CD4-positive, alpha-beta T cell treated with Interleukin-17A for 4 hours (primary cell): ENCODE measurements around the gene TBRG1.

Experiments
- DNase-seq: peaks from one replicate; pipeline ENCODE4 v3.0.0-alpha.2; 2020; ENCODE audit warnings: mixed read lengths

TBRG1 gene

DNA sequence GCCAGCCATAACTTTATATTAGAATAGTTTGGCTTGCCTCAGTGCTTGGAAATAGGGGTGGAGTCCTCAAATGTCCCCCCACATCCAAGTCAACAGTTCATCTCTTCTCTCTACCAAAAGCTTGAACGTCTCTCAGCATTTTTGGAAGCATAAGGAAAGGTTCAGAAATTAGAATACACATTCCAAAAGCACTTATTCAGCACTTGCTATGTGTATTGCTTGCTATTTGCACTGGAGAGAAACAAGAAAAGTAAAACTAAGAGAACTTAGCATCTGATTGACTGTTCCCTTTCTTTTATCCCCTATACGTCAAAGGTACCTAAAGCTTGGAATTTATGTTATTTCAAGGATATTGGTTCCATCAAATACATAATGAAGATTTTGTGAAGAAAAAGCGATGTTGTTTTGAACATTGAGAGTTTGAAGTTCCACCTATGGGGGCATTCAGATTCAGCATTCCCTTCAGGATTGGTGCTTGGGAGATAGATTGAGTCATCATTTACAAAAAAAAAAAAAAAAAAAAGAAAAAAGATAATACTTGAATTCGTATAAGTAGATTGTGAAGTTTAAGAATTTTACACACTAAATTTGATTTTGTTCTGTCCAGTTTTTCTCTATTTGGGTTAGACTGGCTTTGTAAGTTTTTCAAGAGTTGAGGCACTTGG lies 1.3 kb downstream of the TBRG1 start:
- no peak for DNase-seq

DNA sequence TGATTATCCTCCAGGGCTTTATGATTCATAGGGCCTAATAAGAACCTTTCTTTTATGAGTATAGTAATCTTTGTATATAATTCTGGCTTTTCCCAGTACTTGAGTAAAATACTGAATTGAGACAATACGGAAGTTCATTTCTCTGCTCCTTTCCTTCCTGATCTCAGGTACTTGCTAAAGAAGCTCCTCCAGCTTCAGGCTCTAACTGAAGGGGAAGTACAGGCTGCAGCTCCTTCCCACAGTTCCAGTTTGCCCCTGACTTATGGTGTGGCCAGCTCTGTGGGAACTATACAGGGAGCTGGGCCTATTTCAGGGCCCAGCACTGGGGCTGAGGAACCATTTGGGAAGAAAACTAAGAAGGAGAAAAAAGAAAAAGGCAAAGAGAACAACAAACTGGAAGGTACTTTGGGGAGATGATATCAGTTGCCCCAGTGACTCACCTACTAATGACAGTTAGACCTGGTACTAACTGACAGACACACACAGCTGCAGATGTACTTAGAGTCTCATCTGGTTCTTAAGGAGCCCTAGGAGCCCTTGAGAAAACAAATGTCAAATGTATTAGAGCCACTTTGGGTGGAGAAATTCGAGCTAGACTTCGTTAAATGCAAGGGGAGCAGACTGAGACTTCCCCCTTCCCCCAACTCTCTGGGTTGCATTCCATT lies 3.0 kb downstream of the TBRG1 start:
- no peak for DNase-seq

DNA sequence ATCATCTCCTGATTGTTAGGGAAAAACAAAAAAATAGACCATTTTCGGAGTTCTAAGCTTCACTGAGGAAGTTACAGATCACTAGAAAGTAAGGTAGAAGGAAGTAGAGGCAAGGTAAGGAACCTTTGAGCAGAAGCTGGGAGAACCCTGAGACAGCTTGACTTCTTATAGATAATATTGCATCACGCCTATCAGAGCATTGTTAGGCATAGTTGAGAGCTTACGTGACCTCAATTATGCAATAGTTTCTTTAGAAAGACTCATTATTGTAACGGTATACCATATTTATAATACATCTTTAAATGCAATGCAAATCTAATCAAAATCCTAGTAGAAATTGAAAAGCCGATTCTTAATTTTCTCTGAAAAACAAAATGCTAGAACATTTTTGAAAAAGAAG lies 4.9 kb downstream of the TBRG1 start:
- no peak for DNase-seq

DNA sequence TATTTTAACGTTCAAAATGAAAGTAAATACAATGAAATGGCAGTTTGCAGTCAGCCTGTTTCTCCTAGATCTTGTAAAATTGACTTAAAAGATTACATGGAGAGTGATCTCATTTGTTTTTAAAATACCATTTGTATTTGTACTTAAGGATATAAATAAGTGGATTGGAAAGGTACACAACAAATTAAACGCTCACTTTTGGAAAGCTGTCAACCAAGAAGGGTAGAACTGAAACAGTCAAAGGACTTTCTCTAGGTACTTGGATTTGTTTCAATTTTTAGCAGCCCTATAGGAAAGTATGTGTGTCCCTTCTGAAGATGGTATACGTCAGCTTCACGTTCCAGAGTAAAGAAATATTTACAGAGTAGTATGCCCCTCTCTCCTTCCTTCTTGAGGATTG lies 7.3 kb downstream of the TBRG1 start:
- no peak for DNase-seq

DNA sequence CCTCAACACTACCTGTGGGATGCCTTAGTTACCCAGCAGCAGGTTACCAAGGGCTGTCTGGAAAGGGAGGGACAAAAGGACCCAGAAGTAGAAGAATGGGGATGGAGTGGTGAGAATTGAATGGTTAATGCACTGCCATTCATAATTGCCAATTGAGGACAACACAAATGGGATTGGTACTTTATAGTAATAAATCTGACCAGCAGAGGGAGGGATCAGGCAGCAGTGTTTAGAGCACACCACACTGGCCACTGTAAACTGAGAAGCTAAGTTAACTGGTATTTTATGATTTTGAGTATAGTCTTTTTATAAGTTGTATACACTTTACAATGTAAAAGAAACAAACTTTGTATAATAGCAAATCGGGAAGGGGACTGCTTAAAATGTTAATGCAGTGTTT lies 10.7 kb downstream of the TBRG1 start:
- DNase-seq = no peak

DNA sequence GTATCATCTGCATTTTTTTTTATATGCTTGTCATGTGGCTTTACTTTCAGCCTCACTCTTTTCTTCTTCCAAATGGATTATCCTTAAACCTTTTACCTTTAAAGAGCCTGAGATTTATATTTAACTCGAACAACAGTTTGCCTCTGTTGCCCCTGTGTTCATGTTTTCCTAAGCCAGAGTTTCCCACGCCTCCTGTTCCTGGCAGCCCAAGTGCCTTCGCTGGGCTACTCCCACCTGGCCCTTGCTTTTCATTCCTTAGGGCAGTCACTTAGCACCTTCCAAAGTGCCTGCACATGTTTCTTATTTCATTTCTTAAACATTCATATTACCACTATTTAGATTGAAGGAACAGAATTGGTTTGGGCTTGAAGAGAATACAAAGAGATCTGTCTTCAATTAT lies 13.3 kb downstream of the TBRG1 start:
- no peak for DNase-seq

DNA sequence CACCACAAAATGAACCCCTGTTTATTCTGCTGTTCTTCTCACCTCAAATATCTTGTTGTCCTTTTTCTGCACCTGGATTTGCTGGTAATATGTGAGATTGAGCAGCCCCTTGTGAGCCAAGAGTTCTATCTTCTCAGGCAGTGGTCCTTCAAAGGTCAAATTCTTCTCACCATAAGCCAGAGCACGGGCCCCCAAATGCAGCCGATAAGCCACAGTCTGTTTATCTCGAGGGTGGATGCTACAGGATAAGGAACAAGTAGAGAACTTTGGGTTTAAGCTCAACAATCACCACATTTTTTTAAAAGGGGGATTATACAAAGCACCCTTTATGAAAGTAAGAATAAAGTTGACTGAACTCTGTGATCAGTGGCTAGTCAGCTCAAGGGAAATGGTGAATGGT lies 15.8 kb downstream of the TBRG1 start:
- DNase-seq = no peak

DNA sequence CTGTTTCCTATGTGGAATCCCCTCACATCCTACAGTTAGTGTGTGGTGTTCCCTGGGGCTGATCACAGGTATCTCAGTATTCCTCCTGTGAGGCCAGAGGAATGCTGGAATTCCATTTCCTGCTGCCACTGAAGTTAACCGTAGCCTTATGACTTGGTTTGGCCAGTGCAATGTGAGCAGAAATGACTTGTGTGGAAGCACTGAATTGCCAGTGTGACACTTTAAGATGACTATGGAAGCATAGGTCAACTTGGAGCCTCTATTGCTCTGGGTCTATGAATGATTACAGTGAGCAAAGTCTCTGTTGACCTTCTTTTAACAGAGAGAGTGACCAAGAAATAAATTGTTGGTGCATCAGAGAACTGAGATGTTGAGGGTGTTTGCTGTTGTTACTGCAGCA lies 16.5 kb downstream of the TBRG1 start:
- DNase-seq = no peak

DNA sequence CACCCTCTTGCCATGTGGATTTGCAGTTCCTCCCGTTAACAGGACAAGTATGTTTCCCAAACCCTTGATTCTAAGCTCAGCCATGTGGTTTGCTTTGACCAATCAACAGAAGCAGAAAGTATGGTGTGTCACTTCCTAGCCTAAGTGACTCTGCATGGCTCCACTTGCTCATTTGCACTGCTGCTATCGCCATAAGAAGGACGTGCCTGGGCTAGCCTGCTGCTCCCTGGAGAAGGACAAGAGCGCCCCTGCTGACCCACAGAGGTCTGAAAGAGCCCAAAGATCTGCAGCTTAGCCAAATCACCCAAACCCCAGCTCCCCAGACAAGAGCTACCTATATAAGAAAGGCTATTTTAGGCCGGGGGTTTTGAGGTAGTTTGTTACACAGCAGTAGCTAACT lies 18.0 kb downstream of the TBRG1 start:
- no peak for DNase-seq

DNA sequence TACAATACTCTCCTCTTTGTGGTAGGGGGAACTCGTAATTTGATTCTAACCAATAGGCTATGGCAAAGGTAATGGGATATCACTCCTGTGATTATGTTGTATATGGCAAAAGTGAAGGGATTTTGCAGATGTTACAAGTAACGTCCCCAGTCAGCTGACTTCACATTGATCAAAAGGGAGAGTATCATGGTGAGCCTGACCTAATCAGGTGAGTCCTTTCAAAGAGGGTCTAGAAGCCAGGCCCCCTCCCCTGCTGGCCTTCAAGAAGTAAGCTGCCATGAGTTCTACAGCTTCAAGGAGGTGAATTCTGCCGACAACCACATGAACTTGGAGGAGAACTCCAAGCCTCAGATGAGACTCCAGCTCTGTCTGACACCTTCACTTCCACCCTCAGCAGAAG lies 20.0 kb downstream of the TBRG1 start:
- no peak for DNase-seq

DNA sequence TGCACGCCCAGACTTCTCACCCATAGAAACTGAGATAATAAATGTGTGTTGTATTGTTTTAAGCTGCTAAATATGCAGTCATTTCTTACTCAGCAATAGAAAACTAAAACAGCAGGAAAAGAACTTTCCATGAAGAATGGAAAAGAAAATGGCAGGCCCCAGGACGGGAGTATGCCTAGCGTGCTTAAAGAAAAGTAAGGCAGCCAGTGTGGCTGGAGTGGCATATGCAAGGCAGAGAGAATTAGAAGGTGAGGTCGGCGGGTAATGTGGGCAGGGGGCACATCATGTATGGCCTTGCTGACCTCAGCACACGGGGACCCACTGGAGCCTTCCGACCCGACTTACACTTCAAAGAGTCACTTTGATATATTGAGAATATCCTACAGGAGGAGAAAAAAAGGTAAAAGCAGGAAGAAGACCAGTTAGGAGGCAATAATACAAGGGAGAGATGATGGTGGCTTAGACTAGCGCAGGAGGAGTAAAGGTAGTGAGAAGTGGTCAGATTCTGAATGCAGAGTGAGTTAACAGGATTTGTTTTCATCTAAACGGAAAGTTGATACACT lies 20.5 kb downstream of the TBRG1 start:
- no peak for DNase-seq

DNA sequence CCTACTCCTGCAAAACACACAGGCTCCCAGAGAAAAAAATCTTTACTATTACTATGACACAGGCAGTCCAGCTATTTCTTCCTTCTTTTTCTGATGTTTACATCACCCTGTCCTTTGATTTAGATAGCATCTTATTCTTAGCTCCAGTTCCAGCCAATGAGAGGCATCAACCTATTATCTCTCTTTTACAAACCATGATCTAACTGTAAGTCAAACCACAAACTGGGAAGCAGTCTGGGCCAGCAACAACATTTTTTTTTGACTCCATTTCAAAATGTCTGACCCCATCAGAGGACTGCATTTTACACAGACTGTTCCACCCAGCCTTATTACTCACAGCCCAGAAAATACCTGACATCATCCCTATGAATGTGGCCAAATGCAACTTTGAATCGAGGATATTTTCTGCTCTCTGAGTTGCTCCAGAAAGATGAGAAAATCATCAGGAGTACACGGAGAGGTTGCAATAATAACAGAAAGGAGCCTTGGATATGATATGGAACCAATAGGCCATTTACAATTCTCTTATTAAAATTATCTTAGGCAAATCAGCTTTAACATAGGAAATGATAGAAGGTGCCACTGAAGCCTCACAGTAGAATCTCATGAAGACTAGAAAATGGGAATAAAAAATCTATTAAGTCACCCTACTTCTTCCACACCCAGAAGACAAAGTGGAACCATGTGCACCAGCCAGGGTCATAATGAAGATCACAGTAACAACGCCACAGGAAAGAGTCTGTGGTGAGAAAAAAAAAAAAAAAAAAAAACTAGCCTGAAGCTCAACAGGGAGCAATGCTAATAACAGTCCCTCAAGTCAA lies 21.2 kb downstream of the TBRG1 start:
- no peak for DNase-seq

DNA sequence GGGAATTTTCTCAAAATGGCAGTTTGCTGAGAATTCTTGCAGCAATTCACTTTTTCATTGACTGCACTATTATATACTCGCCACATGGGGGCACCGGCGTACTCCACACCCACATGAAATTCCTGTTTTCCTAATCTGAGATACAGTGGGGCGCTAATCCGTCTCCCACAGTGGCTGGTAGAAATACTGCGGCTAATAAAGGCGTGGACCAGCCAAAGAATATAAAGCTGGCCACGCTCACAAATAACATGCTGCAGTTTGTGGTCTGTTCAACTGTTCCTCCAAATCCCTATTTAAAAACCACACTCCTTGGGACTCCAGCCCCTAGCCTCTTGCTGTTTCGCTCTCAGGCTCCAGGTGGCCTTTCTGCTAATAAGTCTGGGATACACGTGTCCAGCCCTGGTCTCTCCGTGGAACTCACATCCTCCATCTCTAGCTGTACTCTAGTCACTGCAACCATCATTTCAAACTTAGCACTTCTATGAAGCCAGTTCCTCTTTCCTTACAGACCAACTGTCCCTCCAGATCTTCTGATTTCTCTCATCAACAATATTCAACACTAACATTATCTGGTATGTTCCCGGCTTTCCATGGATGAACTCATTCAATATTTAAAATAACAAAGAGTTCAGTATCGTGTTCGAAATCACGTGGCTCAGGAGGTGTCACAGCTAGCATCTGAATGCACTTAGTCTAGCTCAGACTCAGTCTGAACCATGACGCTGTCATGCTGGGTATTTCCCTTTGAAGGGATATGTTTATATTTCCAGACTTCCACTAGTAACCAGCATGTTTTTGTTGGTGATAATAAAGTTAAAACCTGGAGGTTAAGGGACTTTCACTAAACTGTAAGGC lies 22.0 kb downstream of the TBRG1 start:
- peak; percentile 50 for DNase-seq

DNA sequence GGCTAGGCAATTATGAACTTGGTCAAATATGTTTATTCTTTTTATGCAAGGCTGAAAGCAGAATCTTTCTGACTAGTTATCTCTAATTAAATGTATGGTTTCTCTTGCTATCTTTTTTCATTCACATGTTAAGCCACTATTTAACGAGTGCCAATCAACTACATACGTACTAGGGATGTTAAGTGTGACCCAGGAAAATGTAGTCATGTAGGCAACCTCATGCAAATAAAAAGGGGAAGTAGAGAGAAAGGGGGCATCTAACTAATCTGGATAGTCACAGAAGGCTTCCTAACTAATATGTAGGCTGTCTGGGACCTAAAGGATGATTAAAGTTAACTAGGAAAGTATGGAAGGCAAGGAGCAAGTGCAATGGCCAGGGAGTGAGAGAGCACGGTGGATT lies 23.5 kb downstream of the TBRG1 start:
- no peak for DNase-seq

DNA sequence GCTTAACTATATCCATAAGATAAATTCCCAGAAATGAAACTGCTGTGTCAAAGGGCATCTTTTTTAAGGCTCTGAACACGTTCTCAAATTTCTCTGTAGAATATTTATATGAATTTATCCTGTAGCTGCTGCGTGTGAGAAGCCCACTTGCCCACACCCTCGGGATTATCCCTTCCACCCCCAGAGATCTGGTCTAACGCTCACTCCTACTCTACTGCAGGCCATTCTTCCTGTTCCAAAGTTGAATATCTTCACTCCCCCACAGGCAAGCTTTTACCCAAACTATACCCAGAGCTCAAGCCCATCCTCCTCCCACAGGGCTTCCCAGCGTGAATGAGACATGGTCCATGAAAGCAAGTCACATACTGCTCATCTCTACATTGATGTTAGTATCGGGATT lies 25.9 kb downstream of the TBRG1 start:
- no peak for DNase-seq

DNA sequence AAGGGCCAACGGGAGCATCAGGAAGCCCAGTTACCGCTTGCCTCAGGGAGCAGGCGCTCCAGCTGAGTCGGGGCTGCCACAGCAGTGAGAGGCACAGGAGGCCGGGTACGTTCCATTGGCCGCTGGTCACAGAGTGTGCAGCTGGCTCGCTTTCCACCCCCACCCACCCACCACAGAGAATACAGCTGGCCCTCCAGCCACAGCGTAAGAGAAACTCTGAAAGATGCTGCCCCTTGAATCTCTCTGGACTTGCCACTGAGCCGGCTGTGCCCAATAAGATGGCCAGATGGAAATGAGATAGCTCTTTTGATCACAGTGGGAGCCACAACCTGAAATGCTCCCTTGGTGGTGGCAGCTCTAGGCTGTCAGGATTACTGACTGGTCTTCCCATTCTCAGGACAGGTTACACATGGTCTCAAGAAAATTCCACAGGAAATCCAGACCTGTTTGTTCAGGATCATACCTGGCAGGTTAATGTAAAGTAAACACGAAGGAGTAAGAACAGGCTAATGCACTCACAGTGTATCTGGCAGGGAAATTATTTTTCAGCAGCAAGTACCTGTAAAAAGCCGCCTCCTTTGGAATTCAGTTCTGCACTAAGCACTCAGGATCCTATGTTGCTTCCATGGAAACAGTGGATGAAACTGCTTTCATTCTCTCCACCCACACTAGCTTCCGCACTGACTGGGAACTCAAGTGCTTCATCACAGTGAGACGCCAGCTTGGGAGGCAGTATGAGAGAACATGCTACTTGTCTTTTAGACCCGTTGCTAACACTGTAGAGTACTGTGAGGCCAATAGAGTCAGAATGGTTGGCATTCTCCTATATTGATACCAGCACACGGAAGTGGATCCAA lies 34.3 kb downstream of the TBRG1 start:
- no peak for DNase-seq

DNA sequence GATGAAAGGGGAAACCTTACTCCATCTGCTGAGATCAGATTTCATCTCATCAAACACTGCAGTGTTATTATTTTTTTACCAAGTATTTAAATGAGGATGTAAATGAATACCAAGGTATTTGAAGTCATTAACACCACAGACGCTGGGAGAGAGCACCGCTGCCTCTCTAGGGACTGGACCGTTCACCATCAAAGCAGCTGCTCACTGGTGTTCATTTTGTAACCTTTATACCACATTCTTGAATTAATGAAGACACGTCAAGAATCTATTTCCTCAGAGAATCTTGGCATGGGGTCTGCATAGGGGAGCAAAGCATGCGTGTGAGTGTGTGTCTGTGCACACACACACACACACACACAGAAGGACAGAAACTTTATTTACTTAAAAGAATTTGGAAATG lies 35.2 kb downstream of the TBRG1 start:
- no peak for DNase-seq

DNA sequence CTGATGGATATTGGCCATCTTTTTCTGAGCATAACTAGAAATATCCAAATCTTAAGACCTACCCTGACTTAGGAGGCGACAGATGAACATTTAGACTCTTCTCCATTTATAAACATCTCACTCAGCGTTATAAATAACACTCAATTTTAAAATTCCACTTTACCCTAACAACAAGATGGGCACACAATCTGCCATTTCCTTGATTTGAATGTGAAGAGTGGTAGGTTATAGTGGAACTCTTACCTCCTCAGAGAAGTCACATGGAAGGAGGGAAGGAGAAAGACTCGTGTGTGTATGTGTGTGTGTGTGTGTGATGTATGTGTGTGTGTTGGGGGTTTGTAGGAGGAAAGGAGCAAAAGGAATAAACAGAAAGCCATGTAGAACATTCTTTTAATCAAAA lies 35.8 kb downstream of the TBRG1 start:
- DNase-seq = no peak

DNA sequence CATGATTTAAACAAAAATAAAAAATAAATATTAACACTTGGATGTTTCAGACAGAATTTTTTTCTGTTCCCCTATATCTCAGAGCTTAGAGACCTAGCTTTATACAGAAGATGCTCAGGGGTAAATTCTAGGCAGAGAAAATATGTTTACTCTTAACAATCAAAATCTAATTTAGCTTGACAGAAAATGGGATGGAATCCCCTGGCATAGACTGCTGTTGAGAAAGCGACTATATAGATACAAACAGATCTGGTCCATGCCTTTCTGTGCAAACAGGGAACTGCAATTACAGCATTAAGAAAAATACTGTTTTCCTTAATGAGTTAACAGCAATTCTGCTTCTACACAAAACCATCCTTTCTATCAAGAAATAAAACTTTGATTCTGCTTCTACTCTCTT lies 36.3 kb downstream of the TBRG1 start:
- no peak for DNase-seq

DNA sequence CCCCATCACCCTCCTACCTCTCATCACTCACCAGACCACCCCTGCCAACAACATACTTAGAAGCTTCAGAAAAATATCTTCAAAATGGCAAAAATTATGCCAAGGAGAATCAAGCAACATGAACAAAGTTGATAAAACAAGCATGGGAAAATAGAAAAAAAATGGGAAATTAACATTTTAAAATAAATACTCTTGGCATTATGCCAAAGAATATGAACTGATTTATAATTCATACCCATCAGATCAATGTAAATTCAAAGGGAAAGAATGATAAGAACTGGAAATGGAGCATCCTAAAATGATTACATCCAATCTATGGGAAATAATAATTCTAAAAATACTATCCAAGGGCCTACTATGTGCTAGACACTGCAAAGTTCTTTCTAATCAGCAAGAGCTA lies 38.9 kb downstream of the TBRG1 start:
- DNase-seq = no peak

DNA sequence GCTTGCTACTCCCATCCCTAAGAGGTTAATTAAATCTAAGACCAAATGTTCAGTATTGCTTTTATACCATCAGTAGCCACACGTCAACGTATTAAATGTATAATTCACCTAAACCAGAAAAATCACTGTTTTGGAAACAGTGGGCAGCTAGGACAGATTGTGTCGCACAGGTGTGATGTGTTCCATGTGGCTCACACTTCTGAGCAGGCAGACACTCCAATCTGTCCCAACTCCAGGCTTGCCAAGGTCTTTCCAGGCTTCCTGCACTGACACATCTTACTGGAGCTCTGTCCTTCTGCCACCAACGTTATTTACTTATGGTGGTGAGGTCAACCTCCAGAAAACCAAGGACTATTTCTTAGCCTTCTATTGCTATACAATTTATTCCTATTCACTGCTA lies 39.4 kb downstream of the TBRG1 start:
- no peak for DNase-seq

DNA sequence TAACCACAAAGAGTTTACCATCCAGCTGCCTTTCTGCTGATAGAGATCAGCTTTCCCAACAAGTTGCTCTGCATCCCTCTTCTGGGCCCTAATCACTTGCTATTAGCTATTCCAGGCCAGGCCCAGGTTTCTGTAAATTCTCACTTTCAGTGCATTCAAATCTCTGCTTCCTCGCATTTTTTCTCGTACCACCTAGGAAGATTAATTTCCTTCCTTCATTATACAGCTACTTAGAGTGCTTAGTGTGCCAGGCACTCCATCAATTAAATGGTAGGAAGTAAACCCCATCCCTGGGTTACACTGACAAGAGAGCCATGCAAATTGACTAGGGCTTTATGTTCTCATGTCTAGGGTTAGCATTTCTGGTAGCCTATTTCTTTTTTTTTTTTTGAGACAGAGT lies 41.2 kb downstream of the TBRG1 start:
- DNase-seq = no peak
